NCI-H187 (cell line): ENCODE measurements around the gene FSTL4.
A peak's percentile ranks its signal among the peaks of the same experiment; 100 is the strongest.

Source experiments
- DNase-seq, 2 experiments: peaks; one replicate each; lab custom pipeline; 2025; lab: John Stamatoyannopoulos, UW

Gene FSTL4

DNA sequence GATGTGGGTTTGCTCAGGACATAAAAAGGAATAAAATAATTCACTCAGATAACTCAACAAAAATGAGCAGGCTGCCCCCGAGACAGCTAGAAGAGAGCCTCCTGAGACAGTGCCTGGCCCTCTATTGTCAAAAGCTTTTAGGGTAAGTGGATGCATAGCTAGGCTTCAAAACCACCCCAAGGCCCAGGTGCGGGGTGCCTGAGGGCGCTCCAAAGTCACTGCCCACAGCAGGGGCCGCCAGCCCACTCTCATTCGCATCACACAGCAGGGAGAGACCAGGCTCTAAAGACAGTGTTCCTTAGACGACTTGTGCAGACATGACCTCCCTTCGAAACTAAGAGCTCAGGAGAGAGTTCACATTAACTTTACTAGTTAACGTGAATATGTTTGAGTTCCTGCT, 271.5 kb downstream of the FSTL4 start:
- no peak for DNase-seq

DNA sequence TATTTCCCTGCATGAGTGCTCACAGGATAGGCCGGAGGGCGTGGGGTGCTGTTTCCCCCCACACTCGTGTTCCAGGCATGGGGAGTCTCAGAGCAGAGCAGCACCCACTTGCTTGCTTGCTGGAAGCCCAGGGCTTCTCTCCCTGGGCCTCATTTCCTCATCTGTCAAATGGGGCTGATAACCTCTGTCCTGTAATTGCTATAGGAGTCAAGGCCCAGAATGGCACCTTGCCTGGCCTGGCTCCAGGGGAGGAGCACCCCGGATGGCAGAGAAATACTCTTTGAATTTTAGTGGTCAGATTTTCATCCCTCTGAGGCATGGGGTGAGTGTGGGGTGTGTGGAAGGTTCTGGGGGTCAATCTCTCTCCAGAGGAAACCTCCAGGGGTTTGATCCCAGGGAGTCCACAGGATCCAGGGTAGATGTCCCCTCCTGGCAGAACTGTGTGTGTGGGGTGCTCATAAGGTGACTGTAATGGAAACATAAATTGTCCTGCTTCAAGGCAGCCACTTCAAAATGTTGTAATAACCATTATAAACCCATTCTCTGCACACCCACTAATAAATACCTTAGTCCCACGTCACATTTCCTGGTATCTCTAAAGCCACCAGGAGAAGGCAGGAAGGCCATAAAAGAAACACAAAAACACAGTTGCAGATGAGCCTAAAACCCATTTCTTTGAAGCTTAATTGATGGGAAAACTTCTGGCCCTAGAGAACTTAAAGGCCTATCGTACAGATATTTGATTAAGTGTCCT, 272.2 kb downstream of the FSTL4 start:
- no peak for DNase-seq

DNA sequence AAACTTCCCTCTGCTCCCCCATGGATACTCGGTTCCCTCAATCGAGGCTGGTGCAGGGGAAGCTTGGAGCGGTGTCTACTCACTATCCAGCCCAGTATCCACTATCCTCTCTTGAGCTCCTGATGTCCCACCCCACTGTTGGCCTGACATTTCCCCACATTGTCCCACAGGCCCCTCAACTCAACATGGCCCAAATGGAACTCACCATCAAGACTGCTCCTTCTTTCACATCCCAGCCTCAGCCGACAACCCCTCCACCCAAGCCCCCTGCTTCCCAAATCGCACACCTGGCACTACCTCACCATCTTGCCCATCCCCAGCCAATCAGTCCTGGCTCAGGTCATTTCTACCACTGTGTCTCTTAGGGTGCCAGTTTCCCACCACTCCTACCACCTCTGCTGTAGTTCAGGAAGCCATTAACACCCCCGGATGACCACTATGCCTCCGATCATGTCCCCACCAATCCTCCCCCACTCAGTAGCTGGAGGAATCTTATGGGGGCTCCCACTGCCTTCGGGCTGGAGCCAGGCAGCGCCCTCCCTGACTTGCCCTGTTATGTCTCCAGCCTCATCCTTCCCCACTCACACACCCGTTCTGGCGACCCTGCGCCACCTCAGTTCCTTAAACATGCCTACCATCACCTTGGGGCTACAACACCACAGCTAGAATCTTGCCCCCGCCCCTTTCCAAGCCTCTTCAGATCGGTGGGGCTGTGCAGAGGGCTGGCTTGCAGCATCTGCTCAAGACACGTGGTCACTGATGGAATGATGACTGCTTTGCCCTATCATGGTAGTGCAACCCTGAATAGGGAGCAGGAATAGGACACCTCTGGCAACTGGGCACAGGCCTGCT, 273.6 kb downstream of the FSTL4 start:
- DNase-seq: no peak

DNA sequence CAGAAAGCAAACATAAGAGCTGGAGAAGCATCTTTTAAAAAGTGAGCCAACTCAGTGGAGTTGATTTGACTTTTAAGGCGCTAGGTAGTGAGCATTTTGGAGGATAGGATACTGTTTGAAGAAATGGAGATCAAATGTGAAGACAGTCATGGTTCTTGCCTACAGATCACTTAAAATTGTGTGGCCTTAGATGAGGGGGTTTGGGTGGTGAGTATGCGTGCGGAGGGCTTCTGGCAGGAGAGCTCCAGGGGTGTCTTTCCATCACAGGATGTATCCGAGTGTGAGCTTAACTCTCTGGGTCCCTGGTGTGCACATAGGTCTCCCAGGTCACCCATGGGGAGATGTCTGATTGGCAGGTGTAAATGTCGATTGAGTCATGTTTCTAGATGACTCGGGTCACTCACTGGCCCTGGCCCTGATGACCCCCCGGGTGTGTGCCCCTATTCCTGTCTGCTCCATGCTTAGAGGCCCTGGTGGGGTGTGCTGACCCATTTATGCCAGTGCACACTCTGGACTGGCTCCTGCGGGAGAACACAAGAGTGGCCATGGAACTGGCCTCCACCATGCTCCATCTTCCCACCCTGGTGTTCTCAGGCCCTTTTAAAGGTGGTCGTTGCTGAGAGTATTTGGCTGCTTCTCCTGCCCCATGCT, 274.4 kb downstream of the FSTL4 start:
- no peak for DNase-seq

DNA sequence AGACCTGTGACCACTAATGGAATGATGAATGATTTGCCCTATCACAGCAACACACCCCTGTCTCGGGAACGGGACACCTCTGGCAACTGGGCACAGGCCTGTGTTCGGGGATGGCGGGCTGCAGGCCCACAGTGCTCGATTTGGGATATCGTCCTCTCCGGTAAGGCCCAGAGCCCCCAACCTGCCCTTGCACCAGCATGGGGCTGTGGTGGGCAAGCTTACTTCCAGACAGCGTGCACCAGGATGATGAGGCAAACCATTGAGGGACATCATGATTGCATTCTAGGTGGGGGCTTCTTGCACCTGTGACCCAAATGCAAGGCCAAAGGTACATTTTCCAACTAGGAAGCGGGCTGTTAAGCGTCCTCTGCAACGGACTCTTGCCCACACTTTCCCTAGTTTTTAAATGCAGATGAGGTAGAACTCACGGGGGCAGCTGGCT, 275.4 kb downstream of the FSTL4 start:
- DNase-seq: no peak

DNA sequence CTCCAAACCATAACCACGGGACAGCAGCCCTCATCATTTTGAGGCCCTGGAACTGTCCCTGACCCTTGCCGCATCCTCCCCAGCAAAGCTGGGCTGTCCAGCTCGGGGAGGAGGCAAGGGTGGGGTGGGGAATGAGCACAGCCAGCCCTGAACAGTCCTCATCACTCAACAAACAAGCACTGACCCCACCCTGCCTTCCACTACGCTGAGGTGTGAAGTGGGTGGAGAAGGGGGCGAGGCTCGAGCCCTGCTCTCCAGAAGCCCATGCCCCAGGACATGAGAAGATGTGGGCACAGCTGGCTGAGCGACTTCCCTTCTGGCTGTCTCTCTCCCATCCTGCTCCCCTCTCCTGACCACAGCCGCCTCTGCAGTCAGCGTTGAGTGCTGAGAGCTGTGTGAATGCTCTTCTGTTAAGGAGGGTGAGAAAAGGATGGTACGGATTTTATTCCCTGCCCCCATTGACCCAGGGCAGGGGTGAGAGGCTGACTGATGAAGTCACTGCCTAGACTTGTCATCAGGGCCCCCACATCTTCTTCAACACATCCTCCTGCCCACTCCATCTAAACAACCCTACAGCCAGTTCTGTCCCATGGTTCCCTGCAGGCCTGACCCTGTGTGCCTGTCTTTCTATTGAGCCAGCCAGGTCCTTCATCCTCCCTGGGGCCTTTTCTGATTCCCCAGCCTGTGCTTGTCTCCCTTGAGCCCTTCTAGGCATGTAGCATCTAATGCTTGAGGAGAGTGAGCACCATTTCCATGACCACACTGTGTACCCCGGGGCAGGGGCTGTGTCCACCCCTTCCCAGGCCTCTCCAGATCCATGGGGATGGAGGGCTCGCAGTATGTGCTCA, 276.0 kb downstream of the FSTL4 start:
- DNase-seq: no peak

DNA sequence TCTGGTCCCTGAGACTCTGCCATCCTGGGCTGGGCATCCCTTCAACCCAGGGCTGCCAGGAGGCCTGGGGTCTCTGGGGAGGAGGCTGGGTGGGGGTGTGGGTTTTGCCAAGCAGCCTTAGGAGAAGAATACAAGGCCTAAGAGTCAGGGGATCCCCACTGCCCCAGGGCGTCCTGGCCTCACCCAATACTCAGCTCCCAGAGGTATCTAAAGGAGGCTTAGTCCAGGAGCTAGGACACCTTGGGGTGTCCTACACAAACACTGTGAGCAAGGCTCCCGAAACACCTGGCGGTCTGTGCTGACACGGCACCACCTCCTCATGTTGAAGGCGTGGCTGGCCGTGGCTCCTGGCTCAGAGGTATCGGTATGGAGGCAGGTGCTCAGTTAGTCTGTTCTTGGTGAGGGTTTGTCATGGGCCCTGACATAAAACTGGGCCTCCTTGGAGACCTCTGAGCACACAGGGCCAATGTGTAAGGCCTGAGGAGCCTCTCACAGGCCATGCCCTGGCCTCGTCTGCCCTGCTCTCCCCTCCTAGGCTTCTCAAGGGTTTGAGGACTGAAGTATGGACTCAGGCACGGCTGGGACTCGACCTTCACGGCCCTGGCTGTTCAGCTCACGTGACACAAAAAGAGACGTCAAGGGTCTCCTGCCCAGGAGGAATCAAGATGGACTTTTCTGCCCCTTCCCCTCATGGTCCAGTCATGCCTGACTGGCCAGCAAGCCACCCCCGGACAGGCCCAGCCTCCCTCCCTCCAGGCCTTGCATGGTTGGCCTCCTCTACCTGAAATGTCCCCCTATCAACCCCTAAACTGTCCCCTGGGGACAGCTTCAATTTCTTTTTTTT, 277.3 kb downstream of the FSTL4 start:
- DNase-seq: no peak

DNA sequence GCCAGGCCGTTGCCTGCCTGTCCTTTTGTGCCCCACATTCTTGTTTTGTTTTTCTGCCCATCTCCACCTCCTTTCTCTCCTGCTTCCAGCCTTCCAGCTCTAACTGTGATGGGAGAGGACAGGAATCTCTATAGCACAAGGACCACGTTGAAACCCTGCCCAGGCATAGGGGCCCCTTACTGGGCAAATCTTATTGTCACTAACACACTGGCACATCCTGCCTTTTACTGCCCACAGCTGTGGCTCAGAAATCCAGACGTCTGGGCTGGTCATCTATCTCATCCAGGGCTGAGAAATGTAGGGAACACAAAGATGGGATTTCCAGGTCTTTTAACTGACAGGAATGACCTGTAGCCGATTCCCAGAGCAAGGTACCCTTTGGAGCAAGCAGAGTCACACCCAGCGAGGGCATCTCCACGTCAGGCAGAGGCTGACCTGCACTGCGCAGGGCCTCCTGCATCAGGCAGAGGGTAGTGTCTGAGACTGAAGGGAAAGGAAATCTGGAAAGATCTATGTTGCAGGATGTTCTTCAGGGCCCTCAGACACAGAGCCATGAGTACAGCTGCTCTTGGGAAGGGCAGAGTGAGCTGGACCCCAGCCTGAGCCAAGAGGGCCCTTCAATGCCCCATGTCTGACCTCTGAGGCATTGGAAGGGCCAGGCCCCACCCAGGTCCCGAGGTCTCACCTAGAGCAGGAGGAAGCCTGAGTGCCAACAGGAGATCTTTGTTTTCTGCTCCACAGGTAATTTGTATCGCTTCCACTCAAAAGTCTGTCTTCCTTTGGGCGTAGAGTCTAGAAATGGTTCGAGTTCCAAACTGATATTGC, 278.8 kb downstream of the FSTL4 start:
- DNase-seq: no peak

DNA sequence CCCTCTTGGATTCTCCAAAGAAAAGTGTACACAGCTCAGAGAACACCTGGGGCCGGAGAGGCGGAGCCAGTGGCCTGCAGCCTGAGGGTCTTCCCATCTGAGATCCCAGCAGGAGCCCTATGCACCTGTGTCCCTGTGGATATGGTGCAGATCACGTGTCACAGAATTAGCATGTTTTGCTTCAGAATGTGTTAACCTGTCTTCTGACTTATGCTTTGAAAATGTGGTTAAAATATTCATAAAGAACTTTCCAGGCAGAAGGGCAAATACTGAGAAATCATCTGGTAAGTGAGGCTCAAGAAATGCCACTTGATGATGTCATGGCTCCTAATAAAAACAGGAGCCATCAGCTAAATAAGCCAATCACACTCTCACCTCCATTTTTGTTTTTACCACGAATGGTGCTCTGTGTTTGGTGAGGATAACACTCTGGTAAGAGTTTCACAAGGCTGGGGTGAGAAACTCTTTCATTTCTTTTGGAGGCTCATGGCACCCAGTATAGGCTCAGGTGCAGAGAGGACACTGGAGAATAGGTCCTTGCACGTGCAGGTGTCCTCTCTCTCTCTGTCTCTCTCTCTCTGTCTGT, 279.8 kb downstream of the FSTL4 start:
- no peak for DNase-seq

DNA sequence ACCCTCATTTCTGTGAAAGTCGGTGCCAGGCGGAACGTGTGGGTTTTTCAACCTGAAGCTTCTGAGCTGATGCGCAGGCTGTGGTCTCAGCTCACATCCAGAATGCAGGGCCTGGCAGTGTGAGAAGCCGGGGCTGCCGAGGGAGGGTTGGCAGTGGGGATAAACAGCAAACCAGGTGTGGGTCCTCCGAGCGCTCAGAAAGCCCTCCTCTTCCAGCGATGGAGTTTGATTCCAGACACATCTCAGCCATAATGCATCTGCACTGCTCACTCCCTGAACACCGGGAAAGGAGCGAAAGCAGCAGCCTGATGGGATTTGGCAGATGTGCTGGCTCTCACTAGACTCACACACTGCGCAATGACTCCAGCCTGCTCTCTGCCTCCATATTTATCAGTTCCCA, 280.4 kb downstream of the FSTL4 start:
- DNase-seq: no peak

DNA sequence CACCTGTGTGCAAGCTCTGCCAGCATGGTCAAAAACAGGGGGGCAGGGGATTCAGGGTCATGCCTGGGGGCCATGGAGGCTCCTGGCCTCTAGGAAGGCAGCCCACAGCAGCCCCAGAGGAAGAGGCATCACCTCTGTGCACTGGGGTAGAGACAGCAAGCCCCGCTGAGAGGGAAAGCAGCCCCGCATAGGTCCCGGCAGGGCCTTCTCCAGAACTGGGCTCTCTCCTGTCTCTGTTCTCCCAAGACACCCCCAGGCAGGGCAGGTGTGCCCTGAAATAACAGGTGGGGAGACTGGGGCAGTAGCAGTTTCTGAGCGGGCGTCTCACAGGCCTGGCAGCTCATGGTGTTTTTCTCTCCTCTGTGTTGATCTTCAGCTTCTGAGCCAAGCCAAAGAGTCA, 281.4 kb downstream of the FSTL4 start:
- DNase-seq: no peak

DNA sequence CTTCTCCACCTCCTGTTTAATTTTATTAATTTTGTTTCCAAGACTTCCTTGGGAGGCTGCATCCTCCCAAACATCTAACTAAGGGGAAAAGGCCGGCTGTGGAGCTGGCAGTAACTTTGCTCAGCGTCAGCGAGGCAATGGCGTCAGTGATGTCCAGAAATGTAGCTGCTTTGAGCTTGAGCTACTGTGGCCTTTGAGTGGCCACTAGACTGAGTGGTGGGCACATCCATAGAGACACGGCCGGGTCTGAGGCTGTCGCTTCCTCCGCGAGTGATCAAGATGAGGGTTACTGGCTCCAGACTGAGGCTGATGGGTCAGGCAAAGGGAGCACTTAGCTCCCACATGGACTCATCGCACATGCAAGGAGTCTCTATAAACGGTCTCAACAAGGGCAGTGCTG, 283.5 kb downstream of the FSTL4 start:
- DNase-seq: no peak

DNA sequence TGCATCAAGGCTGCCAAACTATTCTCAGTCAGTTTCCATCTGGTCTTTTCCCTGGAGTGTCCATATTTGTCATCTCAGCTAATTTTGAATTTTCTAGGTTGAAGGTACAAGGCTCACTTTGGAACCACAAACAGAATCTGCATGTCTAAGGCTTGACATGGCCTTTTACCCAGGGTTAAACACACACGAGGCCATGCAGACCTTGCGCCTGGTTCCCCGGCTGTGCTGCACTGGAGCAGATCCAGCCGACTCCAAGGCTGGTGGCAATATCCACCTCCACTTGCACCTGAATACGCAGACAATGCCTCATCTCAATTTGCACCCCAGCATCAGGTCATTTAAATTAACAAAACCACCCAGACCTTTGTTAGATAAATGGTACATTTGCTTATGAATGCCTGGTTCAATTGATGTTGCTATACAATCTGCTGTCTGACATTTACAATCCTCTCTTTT, 284.4 kb downstream of the FSTL4 start:
- DNase-seq: no peak

DNA sequence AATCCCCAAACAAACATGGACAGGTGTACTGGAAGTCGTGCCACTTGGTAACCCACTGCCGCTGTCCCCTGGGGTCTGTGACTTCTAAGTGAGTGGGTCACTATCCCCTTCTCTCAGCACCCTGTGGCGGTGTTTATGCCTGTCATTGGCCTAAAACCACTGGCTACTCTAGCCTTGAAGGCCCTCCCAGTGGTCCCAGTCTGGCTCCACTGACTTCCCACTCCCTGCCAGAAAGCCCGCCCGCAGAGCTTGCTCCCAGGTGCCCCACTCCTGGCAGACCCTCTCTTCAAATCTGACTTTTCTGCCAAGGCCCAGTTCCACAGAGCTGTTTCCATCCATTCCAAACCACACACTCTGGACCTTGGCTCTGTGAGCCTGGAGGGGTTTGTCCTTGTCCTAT, 286.0 kb downstream of the FSTL4 start:
- DNase-seq: no peak

DNA sequence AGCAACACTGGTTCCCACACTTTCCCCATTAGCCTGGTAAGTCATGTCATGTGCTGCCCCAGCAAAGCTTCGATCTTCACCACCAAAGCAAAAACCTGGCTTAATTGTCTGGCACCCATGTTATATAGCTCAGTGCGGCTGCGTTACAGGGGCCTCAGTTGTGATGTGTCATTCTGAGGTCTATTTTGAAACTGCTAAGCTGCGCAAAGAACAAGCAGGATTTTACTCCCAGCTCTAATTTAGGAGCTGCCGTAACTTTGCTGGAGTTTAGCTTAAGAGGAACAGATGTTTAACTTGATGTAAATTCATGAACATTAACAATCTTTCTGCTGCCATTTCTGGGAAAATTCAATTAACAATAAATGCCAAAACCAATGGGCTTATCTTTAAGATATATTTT, 286.5 kb downstream of the FSTL4 start:
- no peak for DNase-seq

DNA sequence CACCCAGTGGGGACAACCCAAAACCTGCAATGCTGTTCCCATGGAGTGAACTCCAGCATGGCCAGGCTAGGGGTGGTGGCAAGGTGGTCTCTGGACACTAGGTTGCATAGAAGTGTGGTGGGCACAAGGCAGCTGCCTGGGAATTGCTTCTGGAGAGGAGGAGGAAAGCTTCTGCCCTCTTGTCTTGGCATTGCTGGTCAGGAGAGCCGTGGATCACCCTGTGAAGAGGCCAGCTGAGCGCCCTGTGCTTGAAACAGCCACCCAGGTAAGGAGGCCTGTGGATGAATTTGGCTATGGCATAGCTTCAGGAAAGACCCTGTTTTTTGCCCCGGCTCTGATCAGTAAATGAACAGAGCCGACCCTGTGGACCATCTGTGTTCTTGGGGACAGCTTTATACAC, 287.4 kb downstream of the FSTL4 start:
- no peak for DNase-seq

DNA sequence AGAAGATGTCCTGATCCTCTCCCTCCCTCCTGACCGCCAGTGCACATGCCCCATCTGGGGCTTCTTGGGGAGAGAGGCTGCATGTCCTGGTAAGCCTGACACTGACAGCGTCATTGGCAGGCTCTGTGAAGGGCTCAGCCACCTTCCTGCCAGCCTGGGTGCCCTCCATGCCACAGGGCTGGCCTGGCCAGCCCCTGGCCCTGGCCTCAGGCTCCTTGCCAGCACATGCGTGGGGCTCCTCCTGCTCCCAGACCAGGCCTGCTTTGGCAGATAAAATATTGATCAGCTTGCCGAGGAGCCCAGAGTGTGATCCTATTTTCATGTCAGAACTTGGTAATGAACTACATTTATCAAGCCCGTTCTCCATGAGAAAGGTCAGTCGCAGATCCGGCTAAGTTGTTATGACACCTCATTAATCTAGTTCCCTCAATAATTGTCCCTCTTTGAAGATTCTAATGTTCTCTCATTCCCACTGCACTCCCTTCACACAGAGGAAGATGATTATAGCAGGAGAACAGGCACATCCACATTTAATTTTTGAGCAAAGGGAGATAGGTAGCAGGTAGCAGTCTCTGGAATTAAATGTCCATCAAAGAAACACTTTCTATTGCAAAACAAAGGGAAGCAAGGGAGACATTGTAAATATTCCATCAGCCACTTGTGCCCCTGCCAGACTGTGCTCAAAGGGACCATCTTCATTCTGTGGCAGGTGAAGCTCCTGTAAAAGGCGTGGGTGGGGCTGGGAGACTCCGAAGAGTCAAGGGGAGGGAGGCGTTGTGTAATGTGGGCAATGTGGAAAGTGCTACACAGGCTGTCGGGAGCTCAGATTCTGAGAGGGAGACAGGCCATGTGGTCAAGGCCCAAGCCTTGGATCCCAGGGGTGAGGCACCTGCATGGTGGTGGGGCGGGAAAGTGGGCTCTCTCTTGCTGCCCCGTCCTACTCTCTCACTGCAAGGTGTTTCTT, 288.6 kb downstream of the FSTL4 start:
- DNase-seq: peak; percentile 16 to 48

DNA sequence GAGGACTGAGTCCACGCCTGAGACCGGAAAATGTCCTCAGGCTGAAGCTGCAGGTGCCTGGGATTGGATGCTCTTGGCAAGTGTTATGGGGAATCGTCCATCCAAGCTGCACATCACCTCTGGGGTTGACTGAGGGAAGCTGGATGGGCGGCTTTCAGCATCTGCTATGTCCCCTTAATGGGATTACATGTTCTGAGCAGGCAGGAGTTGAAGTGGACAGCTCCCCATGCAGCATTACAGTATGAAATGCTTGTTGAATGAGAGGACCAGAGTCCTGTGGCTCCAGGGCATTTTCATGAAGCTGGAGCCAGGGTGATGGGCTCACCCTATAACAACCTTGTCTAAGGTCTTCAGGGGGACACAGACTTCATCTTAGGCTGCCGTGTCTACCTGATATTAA, 289.6 kb downstream of the FSTL4 start:
- no peak for DNase-seq
